SW 1271 (cell line): ENCODE data around the gene FIG4.
"Not testable (repeated sequence)": the region's sequence is repeated elsewhere in the genome, so short reads cannot be mapped to it uniquely, and the experiment has no call there.

Experiments used
- DNase-seq, 2 experiments: peaks; one replicate each; lab custom pipeline; 2025; lab: John Stamatoyannopoulos, UW

FIG4 gene

DNA sequence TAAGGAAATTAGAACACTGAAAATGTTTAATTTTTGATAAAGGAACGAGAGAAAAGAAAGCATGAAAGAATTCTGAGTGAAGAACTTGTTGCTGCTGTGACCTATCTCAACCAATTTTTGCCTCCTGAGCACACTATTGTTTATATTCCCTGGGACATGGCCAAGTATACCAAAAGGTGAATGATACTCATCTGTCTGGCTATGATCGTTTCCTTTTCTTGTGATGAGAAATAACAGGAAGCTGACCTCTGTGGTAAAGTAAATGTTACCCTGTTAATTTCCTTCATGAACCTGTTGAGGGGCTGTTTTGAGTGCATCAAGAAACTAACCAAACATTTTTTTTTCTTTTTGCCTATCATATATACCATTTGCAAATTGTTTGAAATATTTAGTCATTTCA lies 69.1 kb downstream of the FIG4 start:
- DNase-seq, result no peak

DNA sequence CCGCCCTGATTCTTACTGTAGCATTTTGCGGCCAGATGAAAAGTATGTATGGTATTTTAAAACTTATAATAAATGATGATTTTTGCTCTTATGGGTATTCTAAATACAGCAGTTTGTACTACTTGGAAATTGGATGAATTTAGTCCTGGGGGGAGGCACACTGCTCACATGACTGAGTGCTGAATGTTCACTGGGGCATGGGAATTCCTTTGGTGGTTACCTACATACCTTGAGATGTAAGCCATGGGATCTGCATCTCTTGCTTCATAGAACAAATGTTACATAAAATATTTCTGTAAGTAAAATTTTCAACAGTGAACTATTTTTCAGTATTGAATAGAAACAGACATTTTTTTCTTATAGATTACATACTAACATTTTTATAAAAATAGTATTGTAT lies 71.1 kb downstream of the FIG4 start:
- no peak for DNase-seq

DNA sequence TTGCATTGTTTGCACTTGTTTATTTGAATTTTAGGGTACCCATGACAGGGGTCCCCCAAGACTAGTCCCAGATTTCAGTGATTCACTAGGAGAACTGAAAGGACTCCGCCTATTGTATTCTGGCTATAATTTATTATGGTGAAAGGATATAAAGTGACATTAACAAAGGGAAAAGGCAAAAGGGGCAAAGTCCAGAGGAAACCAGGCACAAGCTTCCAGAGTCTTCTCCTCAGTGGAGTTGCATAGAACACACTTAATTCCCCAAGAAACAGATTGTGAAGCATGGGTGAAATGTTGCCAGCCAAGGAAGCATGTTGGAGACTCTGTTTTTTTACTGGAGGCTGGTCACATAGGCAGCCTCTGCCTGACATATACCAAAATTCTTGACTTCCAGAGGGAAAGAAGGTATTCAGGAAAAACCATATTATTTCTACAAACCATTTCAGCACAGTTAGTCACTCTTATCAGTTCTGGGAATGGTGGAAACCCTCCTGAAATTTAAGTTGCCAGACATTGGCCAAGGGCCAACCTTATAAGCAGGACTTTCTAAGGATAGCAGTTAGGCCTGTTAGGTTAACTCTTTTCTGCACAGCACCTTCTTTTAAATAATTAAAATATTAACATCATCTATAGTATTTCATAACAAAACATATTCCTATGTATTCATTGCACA lies 71.8 kb downstream of the FIG4 start:
- no peak for DNase-seq

DNA sequence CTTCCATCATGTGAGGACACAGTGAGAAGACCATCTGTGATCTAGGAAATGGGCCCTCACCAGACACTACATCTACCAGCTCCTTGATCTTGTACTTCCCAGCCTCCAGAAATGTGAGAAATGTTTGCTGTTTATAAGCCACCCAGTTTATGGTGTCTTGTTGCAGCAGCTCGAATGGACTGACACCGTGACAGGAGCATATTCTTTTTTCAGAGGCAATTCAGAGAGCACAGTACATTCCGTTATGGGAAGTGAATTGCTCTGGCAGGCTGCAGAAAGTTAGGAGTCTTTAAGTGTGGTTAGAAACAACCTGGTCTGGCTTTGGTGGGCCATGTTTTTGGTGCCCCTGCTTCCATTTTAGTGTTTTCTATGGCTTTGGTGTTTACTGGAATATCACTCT lies 75.1 kb downstream of the FIG4 start:
- DNase-seq, result no peak

DNA sequence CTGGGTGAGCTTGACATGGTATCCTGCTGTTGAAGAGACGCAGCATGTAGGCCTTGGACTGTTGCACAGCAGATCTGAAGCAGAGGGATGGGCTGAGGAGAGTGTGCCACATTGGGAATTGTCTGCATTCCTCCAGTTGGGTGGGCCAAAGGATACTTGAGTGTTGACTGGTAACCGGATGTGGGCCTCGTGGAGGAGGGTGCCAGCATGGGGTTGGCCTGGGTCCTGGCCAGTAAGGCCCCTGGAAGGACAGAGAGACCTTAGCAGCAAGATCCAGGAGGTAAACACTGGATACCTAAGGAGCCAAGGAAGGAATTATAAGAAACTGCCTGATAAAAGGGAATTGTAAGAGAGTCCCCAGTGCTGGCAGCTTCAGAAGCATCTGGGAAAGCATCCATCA lies 76.9 kb downstream of the FIG4 start:
- DNase-seq, result no peak

DNA sequence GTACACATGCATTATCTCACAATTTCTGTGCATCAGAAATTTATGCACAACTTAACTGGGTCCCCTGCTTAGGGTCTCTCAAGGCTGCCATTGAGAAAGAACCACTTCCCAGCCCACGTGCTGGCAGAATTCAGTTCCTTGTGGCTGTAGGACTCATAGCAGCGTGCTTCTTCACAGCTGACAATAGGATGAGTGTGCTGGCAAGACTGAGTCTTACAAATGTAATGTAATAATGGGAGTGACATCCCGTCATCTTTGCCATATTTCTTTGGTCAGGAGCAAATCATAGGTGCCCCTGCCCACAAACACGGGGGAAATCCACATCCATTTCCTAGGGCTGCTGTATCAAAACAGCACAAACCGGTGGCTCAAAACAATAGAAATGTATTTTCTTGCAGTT lies 77.4 kb downstream of the FIG4 start:
- no peak for DNase-seq

DNA sequence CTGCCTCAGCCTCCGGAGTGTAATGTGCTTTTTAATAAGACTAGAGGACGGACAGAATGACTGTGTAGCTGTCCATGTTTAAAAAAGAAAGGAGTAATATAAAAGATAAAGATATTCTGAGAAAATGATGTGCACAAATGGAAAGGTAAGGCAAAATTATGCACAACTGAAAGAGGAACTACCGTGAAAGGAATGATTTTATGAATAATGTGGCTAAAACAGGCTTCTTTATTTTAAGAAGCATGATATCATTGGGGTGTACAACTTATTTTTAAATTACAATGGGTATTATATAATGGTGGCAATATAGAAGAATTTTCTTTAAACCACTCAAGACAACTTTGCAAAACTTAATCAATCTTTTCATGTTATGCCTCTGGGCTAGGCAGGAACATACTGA lies 78.1 kb downstream of the FIG4 start:
- DNase-seq, result no peak

DNA sequence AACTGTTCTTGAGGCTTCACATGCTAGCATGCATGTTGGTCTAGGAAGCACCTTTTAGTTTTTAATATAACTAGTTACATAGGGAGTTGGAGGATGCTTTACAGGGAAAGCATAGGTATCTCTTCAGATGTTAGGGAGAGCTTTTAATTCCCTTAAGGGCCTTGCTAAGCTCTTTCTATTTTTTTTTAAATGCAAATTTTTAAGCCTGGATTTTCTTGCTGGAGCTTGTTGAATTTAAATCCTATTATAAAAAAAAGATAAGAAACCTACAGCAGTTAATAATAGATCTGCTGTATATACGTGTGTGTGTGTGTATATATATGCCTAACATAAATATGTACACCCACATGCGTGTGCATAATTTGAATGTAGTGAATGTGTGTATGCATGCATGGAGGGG lies 79.0 kb downstream of the FIG4 start:
- DNase-seq, result no peak

DNA sequence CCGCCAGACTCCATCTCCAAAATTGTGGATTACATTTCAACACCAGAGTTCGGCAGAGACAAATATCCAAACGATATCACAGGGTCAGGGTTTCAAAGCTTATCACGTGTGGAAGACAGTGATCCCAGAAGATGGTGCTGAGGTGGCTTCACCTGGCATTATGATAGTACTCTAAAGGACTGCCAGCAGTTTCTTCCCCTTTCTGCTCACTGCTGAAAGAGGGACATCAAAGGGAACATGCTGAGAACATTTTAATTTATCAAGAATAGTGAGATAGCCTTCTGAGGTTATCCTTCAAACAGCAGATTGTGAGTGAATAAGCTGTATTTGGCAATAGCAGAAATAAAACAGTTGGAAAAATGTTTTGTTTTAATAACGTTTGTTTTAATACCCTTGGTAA lies 79.7 kb downstream of the FIG4 start:
- DNase-seq, result no peak

DNA sequence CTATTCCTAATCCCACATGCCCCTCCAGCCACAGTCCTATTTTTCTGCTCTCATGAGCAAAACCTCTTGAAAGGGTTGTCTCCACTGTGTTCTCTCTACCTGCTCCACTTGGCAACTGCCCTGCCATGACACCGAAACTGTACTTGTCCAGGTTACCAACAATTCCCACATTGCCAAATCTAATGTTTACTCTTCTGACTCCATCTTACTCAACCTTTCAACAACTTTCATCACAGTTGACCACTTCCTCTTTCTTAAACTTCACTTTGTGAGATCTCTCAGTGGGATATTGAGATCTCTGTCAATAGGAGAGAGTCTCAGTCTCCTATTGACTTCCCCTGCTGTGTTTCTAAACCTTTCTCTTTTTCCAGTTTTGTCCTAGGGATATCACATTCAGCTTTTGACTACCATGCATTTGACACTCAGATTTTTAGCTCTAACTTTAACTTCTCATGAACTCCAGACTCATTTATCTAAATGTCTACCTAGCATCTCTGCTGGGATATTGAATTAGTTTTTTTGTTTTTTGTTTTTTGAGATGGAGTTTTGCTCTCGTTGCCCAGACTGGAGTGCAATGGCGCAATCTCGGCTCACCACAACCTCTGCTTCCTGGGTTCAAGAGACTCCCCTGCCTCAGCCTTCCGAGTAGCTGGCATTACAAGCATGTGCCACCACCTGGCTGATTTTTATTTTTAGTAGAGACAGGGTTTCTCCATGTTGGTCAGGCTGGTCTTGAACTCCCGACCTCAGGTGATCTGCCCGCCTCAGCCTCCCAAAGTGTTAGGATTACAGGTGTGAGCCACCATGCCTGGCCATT lies 81.1 kb downstream of the FIG4 start:
- DNase-seq, result not testable (repeated sequence)

DNA sequence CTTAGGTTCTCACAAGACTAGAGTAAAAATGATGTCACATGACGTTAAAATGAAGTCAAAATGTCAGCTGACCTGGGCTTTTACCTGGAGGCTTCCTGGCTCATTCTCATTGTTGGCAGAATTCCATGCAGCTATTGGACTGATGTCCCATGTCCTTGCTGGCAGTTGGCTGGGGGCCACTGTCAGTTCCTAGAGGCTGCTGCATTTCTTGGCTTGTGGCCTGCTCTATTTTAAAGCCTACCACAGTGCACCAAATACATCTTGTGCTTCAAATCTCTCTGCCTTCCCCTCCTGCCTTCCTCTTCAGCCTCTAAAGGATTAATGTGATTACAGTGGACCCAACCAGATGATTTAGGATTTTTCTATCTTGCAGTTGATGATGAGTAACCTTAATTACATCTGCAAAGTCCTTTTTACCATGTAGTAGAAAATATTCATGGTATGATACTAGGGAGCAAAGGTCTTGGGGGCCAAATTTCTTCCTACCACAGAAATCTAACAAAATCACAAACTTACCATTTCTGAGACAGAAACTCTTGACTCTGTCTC lies 81.9 kb downstream of the FIG4 start:
- DNase-seq, result no peak

DNA sequence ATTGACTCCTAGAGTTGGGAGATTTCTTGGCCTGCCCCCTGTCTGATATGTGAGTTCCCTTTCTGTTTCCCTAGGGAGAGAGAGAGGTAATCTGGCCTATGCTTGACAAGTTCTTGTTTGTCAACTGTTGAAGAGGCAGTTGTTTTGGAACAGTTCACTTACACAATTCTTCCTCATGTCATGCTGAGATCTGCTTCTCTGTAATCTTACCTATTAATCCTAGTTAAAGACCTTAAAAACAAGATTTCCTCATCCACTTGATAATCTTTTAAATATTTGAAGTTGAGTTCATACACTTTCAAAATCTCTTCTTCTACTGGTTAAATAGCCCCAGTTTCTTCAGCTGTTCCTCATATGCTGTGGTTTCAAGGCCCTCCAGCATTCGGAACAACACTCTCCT lies 89.9 kb downstream of the FIG4 start:
- DNase-seq, result no peak

DNA sequence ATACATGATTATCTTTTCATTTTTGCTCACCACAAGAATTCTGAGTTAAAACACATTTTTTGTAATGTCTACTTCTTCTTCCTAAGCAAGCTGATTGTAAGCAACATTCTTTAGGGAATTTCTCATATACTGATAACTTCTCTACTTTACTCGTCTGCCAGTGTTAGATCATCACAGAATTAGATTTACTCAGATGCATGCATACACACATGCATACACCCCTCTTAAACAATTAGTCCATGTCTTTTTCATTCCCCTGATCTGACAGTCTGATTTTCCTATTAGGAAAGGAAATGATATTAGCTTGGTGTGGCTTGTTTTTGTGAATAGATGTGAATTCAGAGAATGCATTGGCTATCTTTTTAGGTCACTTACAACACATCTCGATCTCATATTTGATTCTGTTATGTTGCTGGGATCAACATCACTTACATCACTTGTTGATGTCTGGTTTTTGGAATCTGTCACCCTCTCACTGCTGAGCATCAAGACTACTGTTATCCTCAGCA lies 91.4 kb downstream of the FIG4 start:
- no peak for DNase-seq

DNA sequence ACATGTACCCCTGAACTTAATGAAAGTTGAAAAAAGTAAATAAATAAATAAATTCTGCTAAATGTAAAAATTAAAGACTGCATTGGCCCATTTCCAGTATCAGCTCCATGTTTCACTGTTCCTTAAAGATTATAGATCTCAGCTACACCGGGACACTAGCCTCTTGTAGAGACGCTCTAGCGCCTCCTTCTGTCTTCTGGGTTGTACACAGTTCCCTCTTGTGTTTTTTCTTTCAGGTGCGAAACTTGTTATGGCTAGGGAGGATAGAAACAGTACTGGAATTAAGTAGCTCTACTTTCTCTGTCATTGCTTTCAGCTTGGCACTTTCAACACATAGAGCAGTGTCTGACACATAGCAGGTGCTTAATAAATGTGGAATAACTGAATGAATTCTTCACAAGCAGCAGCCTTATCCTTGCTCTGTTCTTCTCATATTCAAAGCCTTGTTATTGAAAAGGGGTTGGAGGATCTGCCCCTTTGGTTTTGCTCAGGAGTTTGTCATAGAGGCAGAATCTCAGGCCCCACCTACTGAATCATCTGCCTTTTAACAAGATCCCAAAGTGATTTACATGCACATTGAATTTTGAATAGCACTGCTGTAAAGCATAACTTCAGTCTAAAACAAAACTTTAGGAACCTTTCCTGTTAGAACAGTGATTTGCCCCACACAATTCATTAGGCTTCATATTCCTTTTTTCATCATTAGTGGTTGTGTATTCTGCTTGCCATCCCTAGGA lies 92.3 kb downstream of the FIG4 start:
- DNase-seq, result no peak

DNA sequence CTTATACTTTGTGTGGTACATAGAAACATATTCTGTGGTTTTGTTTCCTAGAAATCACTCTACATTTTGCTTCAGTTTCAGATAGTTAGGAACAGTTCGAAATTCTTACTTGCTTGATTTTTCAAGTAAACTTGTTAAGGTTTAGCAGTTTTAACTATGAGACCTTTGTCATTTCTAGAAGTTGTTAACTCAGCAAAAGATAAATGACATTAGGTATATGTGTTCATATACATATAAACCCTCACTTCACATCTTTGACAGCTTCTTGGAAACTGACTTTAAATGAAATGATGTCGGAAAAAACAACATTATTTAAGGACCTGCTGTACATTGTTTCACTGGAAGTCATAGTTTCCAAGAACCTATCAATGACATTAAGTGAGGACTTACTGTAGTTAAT lies 96.2 kb downstream of the FIG4 start:
- DNase-seq, result no peak

DNA sequence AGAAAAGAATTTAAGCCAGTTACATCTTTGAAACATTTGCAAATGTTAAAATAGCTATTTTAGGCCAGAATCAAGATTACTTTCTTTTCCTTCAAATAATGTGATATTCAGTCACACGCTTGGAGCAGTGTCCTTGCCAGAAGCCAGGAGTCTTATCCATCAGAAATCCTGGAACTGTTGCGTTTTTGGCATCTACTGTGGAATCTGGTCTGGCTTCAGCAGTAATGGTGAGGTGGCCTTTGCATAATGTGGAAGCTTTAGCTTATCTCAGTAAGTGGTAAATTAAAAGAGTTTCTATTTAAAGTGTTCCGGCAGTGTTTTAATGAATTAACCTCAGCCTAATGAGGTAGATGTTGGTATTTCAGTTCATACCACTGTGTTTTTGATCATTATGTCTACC lies 97.6 kb downstream of the FIG4 start:
- no peak for DNase-seq

DNA sequence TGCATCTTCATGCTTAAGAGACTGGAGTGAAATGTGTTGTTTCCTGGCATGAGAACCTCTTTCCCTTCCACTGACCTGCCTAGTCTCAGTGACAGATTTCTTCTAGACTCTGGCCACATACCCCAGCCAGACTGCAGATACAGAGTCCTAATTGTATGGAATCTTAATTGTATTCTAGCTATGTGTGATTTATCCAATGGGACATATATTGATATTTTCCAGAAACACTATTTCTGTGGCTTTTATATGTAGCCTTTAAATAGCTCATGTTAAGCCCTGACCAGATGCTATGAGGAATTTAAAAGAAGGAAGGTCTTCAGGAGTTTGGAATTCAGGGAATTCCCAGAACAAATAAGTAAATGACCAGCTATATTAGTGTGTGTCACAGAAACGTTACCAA lies 99.0 kb downstream of the FIG4 start:
- DNase-seq, result peak in 1 of 2 experiments; percentile 11

DNA sequence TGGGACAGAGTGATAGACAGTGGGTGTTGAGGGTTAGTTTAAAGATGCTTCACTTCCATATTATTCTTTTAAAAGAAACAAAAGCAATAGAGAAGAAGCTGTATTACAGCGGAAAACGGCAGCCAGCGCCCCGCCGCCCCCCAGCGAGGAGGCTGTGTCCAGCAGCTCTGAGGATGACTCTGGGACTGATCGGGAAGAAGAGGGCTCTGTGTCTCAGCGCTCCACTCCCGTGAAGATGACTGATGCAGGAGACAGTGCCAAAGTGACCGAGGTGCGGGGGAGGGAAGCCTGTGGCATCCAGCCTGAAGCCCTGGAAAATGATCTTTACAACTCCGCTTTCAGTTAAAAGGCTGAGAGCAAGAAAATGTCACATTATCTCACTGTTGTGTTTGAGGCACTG lies 100.2 kb downstream of the FIG4 start:
- DNase-seq, result no peak

DNA sequence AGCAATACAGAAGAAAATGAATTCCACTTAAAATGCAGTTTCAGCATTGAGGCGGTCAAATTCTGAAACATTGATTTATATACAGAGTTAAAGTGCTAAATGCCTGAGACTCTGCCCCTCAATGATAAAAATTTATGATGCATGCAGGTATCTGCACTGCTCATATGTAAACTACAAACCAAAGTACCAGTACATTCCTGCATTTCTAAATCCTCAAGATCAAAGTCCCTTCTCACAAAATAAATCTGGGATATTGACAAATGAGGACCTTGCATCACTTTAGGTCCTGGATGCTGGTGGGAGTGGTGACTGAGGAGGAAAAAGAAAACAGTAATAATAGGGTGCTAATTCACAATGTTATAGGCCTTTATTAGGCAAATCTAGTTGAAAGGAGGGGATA lies 101.9 kb downstream of the FIG4 start:
- DNase-seq, result no peak

DNA sequence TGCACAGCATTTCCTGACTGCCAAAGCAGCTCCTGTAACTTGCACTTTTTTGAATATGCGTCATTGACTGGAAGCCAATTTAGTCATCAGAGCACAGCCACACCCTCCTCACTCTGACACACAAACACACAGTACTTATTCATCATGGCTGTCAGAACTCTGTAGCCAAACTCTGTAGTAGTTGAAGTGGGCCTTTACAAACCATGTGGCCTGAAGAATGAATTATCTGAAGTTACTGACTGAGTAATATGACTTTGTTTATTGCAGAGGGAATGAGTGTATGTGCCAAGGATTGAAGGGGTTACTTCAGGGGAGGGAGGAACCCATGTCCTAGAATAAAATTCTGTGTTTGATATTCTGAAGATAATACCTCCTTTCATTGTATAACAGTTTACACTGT lies 102.7 kb downstream of the FIG4 start:
- DNase-seq, result peak; percentile 54 to 88

DNA sequence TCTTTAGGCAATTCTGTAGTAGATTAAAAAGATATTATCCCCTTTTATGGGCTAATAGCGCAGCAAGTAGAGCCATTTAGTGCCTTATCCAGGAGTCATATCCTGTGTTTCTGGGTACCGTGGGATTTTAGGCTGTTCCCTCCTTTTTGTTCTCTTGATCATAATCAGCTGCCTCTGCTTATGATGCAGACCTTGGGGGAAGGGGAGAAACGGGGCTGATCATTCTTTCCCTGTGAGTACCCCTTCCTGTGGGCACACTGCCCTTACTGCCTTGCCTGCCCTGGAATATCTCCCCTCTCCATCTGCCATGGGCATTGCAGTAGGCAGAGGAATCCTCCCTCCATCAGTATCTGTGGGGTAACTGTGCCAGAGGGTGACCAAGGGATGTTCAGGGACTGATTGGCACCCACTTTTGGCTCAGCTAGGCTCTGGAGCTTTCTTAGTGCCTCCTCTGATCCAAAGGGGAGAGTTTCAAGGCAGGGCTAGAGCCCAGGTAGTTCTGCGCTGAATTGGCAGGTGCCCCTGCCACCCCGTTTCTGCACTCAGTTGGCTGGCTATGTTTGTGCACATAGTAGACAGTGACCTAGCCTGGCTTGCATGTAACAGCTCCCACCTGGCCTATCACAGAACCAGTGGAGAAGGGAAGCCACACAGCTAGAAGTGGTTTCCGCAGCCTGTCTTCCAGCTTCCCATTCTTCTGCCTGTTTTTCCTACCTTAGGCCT lies 103.3 kb downstream of the FIG4 start:
- DNase-seq, result peak; percentile 11 to 15

DNA sequence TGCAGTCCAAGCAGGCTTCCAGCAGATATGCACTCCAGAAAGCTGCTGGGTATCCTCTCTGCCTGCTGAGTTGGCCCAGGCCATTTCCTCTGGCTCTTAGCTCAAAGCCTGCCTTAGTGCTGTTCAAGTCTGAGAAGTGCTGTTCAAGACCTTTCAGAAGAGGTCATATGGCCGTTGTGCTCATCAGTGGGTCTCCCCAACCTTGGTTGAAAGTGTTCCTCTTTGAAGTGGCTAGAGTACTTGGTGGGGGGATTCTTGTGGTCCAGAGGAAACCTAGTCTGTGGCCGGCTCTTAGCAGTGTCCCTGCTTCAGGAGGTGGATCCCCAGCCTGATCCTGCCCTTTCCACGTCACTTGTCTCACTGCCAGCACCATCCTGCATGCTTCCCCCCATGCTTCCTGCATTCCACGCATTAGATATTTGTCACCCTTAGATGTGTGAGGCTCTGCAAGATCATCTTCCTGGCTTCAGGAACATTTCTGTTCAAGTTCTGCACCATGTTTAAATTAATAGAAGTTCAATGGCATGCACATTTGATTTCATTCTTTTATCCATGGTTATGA lies 105.0 kb downstream of the FIG4 start:
- no peak for DNase-seq
